Naive thymus-derived CD4-positive, alpha-beta T cell (primary cell): Measurements from ENCODE around the gene PTPRM. TPM values are rescaled to one million over a fixed set of nuclear protein-coding genes. Genes with fewer than 3 reads are reported as not detected.
"Not testable (repeated sequence)": the region's sequence is repeated elsewhere in the genome, so short reads cannot be mapped to it uniquely, and the experiment has no call there.

Source experiments
- ATAC-seq: fragments of 150-1000 bp; cut with Tn5 transposase; 2 replicates; pipeline ENCODE4 v1.10.0; 2021; ENCODE audit warnings: mild to moderate bottlenecking, moderate library complexity
- CTCF ChIA-PET: fragments of 350-600 bp; sonication (Branson Sonifier 250); formaldehyde crosslinking; loops from one replicate; lab custom pipeline; 2021; ENCODE audit warnings: antibody characterized with exemption; lab: Charles Lee
- POLR2A ChIA-PET: fragments of 350-600 bp; sonication (Branson Sonifier 250); formaldehyde crosslinking; loops from one replicate; lab custom pipeline; 2021; ENCODE audit warnings: antibody characterized with exemption, inconsistent platforms; lab: Charles Lee
- DNase-seq, 9 donors: peaks; one replicate each; pipeline versions ENCODE4 v3.0.0 to v3.0.0-alpha.2; 2020 to 2022; ENCODE audit warnings: mixed read lengths in 1 of 9
- H3K27ac ChIP-seq: one replicate; pipeline ENCODE4 v1.7.0; 2013; ENCODE audit warnings: mild to moderate bottlenecking, low read depth, low read length, moderate library complexity
- H3K27me3 ChIP-seq, 2 donors: one replicate each; pipeline ENCODE4 v1.7.0; 2013; ENCODE audit warnings: low read length in 2 of 2, mild to moderate bottlenecking in 2 of 2, moderate library complexity in 2 of 2; ENCODE audit not compliant: control insufficient read depth in 2 of 2, insufficient read depth in 2 of 2
- H3K36me3 ChIP-seq, 3 experiments: 1 replicate in 2 of 3; 2 replicates in 1 of 3; pipeline ENCODE4 v1.7.0; 2013; ENCODE audit warnings: low read length in 3 of 3, mild to moderate bottlenecking in 3 of 3, moderate library complexity in 1 of 3; ENCODE audit not compliant: insufficient read depth in 3 of 3, control insufficient read depth in 2 of 3
- H3K4me1 ChIP-seq, 2 donors: one replicate each; pipeline ENCODE4 v1.7.0; 2013; ENCODE audit warnings: low read length in 2 of 2, mild to moderate bottlenecking in 2 of 2, moderate library complexity in 1 of 2; ENCODE audit not compliant: control insufficient read depth in 2 of 2, insufficient read depth in 2 of 2
- H3K4me3 ChIP-seq: 2 replicates; pipeline ENCODE4 v1.7.0; 2013; ENCODE audit warnings: mild to moderate bottlenecking, low read length
- H3K9me3 ChIP-seq, 3 experiments: 1 replicate in 2 of 3; 2 replicates in 1 of 3; pipeline ENCODE4 v1.7.0; 2013; ENCODE audit warnings: low read length in 3 of 3; ENCODE audit not compliant: control insufficient read depth in 2 of 3
- H3K27ac Mint-ChIP-seq, 9 donors: one replicate each; pipeline ENCODE4 v1.8.0; 2020 to 2022; ENCODE audit warnings: mixed read lengths in 9 of 9, mild to moderate bottlenecking in 8 of 9, moderate library complexity in 5 of 9, inconsistent platforms in 2 of 9
- H3K27me3 Mint-ChIP-seq, 5 donors: one replicate each; pipeline ENCODE4 v1.8.0; 2021 to 2022; ENCODE audit warnings: mixed read lengths in 5 of 5, mild to moderate bottlenecking in 1 of 5
- H3K36me3 Mint-ChIP-seq, 5 donors: one replicate each; pipeline ENCODE4 v1.8.0; 2020 to 2022; ENCODE audit warnings: mixed read lengths in 5 of 5, mild to moderate bottlenecking in 3 of 5, inconsistent platforms in 1 of 5
- H3K4me1 Mint-ChIP-seq, 7 donors: one replicate each; pipeline ENCODE4 v1.8.0; 2020 to 2022; ENCODE audit warnings: mixed read lengths in 7 of 7, mild to moderate bottlenecking in 3 of 7, inconsistent platforms in 1 of 7
- H3K4me3 Mint-ChIP-seq, 10 donors: one replicate each; pipeline ENCODE4 v1.8.0; 2020 to 2022; ENCODE audit warnings: mild to moderate bottlenecking in 10 of 10, mixed read lengths in 10 of 10, moderate library complexity in 6 of 10, inconsistent platforms in 2 of 10
- H3K9me3 Mint-ChIP-seq, 11 donors: one replicate each; pipeline ENCODE4 v1.8.0; 2020 to 2022; ENCODE audit warnings: mixed read lengths in 11 of 11, mild to moderate bottlenecking in 4 of 11, inconsistent platforms in 1 of 11, moderate library complexity in 1 of 11
- intact Hi-C, 2 donors: fragments of 100-400 bp; cut with micrococcal nuclease; formaldehyde crosslinking; loops; one replicate each; pipeline ENCODE4 v1.15.1; 2023
- polyA plus RNA-seq, 2 donors: library from polyadenylated mRNA; unstranded; fragments of 300-500 nt; fragmentation: Illumina TruSeq; gene quantifications; one replicate each; pipeline ENCODE4 v1.2.3, GENCODE V29; 2021
- total RNA-seq, 6 experiments: library from RNA in 5 of 6; stranded (reverse) in 5 of 6; gene quantifications; 1 replicate in 5 of 6; 2 replicates in 1 of 6; pipeline ENCODE4 v1.2.3 and lab custom pipeline; 2021 to 2026

The PTPRM gene
- total and polyA plus RNA-seq, 7 experiments from 2014 or later, result 3.8 to 21.2 (median 8.4) TPM

GRCh38 chr18:7958081-7958896 lies 391.2 kb downstream of the PTPRM start:
- Mint-ChIP-seq H3K36me3 (peaks cover 0 to 5% (median 0%) of the 10 kb centered on the region in 5 donors), H3K4me1 (peaks cover 0 to 43% (median 27%) of the 10 kb centered on the region in 7 donors), H3K9me3 (peaks cover 0 to 2% (median 0%) of the 10 kb centered on the region in 11 donors), H3K4me3 (peak overlapping the region in 9 of 10 donors; percentile 39 to 84 (median 73)), H3K27me3 (no peaks in the 10 kb centered on the region), H3K27ac (peak overlapping the region; percentile 22 to 90 (median 70))
- Histone ChIP-seq H3K27me3 (no peaks in the 10 kb centered on the region), H3K27ac (peak overlapping the region; percentile 1), H3K4me1 (no peaks in the 10 kb centered on the region), H3K9me3 (no peaks in the 10 kb centered on the region), H3K36me3 (no peaks in the 10 kb centered on the region), H3K4me3 (peak overlapping the region; percentile 9)
- no peak for ATAC-seq
- intact Hi-C loops, result no loop called here
- ChIA-PET POLR2A (no interaction called here), CTCF (no interaction called here)
- DNase-seq, result no peak

GRCh38 chr18:7958897-7959146 lies 391.7 kb downstream of the PTPRM start:
- Mint-ChIP-seq H3K27me3 (no peaks in the 10 kb centered on the region), H3K9me3 (peaks cover 0 to 2% (median 0%) of the 10 kb centered on the region in 11 donors), H3K27ac (peak overlapping the region in 7 of 9 donors; percentile 35 to 90 (median 71)), H3K4me3 (peak overlapping the region in 8 of 10 donors; percentile 39 to 84 (median 74)), H3K36me3 (peaks cover 0 to 5% (median 0%) of the 10 kb centered on the region in 5 donors), H3K4me1 (peaks cover 0 to 38% (median 26%) of the 10 kb centered on the region in 7 donors)
- no peak for ATAC-seq
- no peak for DNase-seq
- no peaks in the 10 kb centered on the region for H3K27me3 ChIP-seq
- ChIA-PET POLR2A (no interaction called here), CTCF (no interaction called here)
- intact Hi-C loops, result no loop called here
- H3K27ac ChIP-seq, result no peak overlapping the region
- no peaks in the 10 kb centered on the region for H3K9me3 ChIP-seq
- no peaks in the 10 kb centered on the region for H3K4me1 ChIP-seq
- H3K4me3 ChIP-seq, result no peak overlapping the region
- H3K36me3 ChIP-seq, result no peaks in the 10 kb centered on the region

- POLR2A ChIA-PET, H3K9me3 Mint-ChIP-seq: not testable (repeated sequence)
These were observed 399.6 kb downstream of the PTPRM start for GRCh38 chr18:7966682-7967081.

GRCh38 chr18:7974200-7974874 lies 407.2 kb downstream of the PTPRM start:
- ATAC-seq (no peak), DNase-seq (no peak)
- ChIA-PET POLR2A (no interaction called here), CTCF (no interaction called here)
- intact Hi-C loops, result no loop called here
- Mint-ChIP-seq H3K36me3 (no peaks in the 10 kb centered on the region), H3K27ac (no peak overlapping the region), H3K4me3 (no peak overlapping the region), H3K27me3 (no peaks in the 10 kb centered on the region), H3K9me3 (peaks cover 0 to 6% (median 2%) of the 10 kb centered on the region in 11 donors), H3K4me1 (no peaks in the 10 kb centered on the region)
- Histone ChIP-seq H3K4me1 (no peaks in the 10 kb centered on the region), H3K9me3 (no peaks in the 10 kb centered on the region), H3K27me3 (no peaks in the 10 kb centered on the region), H3K36me3 (no peaks in the 10 kb centered on the region), H3K27ac (no peak overlapping the region), H3K4me3 (no peak overlapping the region)

More at GRCh38 chr18:7966682-7967081, 399.6 kb downstream of the PTPRM start:
- H3K36me3 ChIP-seq, H3K27ac ChIP-seq, H3K9me3 ChIP-seq, DNase-seq, H3K27ac Mint-ChIP-seq, intact Hi-C loops, H3K27me3 ChIP-seq, CTCF ChIA-PET, H3K4me3 Mint-ChIP-seq, H3K4me3 ChIP-seq, H3K4me1 Mint-ChIP-seq, H3K36me3 Mint-ChIP-seq, ATAC-seq, H3K4me1 ChIP-seq, H3K27me3 Mint-ChIP-seq: not testable (repeated sequence)

DNA sequence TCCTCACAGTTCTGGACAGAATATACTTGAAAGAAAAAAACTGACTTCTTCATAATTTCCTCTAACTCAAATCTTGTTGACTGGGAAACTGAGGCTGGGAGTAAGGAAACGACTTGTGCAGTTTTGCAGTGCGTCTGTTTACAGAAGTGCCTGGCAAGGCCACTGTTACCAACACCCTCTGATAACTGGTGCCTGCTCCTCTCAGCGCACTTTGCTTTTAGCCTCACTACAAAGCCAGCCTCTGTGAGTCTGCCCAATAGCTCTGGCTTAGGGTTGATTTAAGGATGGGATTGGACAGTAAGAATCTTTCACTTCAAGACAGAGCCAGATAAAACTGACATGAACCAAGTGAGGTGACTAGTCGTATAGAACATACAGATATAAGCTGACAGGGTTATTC lies 410.8 kb downstream of the PTPRM start:
- ChIA-PET POLR2A (no interaction called here), CTCF (no interaction called here)
- Mint-ChIP-seq H3K9me3 (peaks cover 0 to 9% (median under 1%) of the 10 kb centered on the region in 11 donors), H3K36me3 (peaks cover 0 to 4% (median 0%) of the 10 kb centered on the region in 5 donors), H3K27me3 (no peaks in the 10 kb centered on the region), H3K27ac (no peak overlapping the region), H3K4me3 (no peak overlapping the region), H3K4me1 (no peaks in the 10 kb centered on the region)
- no peak overlapping the region for H3K27ac ChIP-seq
- H3K9me3 ChIP-seq, result no peaks in the 10 kb centered on the region
- H3K36me3 ChIP-seq, result no peaks in the 10 kb centered on the region
- H3K4me1 ChIP-seq, result no peaks in the 10 kb centered on the region
- ATAC-seq (no peak), DNase-seq (no peak)
- H3K4me3 ChIP-seq, result no peak overlapping the region
- no peaks in the 10 kb centered on the region for H3K27me3 ChIP-seq
- intact Hi-C loops, result no loop called here

DNA sequence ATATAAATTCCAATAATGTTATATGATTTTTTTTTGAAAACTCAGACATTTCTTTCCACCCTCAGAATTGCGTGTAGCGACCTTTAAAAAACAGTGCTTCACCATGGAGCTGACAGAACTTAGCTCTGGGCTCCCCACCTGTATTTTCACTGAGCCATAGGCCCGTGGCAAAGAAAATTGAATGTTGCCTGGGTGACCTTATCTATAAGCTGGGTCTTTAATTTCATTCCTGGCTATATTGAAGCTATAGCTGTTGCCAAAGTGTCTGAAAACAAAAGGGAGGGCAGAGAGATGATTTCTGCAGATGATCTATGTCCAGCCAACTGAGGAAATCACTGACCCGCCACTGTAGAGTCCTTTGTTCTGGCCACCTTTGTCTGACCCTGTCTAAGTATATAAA lies 411.7 kb downstream of the PTPRM start:
- Histone ChIP-seq H3K27ac (no peak overlapping the region), H3K4me1 (no peaks in the 10 kb centered on the region), H3K27me3 (no peaks in the 10 kb centered on the region), H3K4me3 (no peak overlapping the region), H3K36me3 (no peaks in the 10 kb centered on the region), H3K9me3 (no peaks in the 10 kb centered on the region)
- peaks cover 0 to 9% (median 0%) of the 10 kb centered on the region in 11 donors for H3K9me3 Mint-ChIP-seq
- ChIA-PET CTCF (no interaction called here), POLR2A (no interaction called here)
- H3K36me3 Mint-ChIP-seq, result peaks cover 0 to 4% (median 0%) of the 10 kb centered on the region in 5 donors
- DNase-seq (no peak), ATAC-seq (no peak)
- H3K4me1 Mint-ChIP-seq, result no peaks in the 10 kb centered on the region
- no peaks in the 10 kb centered on the region for H3K27me3 Mint-ChIP-seq
- intact Hi-C loops, result no loop called here
- H3K4me3 Mint-ChIP-seq, result no peak overlapping the region
- H3K27ac Mint-ChIP-seq, result no peak overlapping the region
